CD4-positive, alpha-beta T cell treated with Interleukin-10 for 1 hour (primary cell): Measurements from ENCODE around the gene GPR132.
A peak's percentile ranks its signal among the peaks of the same experiment; 100 is the strongest.
"Not testable (repeated sequence)": the region's sequence is repeated elsewhere in the genome, so short reads cannot be mapped to it uniquely, and the experiment has no call there.

Experiments used
- DNase-seq: peaks from one replicate; pipeline ENCODE4 v3.0.0-alpha.2; 2020

Gene GPR132

DNA sequence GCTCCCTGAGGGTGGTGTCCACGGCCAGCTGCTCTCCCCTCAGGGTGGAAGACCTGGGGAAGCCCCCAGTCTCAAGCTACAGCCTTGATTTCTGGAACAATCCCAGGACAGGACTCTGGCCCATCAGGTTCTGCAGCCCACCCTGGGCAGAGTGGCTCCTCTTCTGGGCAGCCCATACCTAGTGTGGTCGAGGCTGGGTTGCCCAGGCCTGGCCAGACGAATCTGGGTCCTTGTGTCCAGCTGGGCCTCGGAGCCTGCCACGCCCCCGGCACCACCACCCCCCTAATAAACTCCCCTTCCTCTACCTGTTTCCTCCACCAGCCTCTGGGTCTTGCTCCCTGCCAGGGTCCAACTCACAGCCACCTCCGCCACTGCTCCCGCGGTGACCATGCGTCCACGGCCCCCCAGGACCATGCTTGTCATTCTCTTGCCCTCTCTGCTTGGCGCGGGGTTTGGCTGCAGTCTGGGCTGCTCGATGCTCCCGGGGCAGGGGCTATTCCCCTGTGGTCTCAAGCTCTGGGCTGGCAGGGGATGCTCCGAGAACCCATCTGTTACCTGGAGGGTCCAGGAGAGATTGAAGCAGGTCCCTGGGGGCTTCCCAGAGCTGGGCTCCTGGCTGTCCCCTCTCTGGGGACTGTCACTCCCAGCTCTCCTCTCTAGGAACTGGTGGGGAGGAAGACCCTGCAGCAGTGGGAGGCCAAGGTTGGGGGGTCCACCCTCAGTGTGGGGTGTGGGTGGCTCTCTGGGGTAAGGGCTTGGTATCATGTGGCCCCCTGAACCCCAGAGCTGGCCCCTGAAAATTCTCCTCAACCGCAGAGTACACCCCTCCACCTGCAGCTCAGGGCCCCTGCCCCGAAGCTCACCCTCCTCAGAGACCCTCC lies 8.7 kb upstream of the GPR132 start:
- DNase-seq, result no peak

DNA sequence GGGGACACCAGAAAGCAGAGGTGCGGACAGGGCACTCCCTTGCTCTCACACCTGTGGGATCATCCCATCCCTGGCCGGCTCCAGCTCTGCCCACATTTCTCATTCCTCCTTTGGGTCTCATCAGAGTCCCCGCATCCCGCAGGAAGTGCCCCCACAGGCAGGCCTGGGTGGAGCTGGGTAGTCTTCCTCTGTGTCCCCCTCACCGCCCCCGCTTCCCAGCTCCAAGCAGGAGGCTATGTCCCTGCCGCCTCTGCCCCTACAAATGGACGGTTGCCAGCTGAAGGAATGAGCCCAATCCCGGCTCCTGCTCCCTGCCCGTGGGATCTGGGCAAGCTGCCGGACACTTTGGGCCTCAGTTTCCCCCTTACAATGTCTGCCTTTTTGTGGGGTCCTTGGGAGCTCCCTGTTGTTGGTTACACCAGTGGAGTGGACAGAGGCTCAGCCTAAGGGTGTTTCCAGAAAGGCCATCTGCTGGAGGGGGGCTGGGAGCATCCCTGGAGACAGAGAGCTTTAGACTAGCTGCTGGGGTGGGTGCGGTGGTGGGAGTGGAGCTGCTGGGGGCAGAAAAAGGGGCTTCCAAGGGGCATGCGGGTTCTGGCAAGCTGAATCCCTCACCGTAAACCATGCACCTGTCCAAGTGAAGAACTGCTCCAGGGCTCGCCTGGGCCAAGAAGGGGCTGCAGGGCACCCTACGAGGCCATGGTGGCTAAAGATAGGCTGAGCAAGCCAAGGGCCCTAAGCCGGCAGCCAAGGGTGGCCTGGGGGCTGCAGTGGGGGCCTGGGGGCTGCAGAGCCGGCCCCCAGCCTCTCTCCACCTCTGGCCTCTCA lies 7.9 kb upstream of the GPR132 start:
- no peak for DNase-seq

DNA sequence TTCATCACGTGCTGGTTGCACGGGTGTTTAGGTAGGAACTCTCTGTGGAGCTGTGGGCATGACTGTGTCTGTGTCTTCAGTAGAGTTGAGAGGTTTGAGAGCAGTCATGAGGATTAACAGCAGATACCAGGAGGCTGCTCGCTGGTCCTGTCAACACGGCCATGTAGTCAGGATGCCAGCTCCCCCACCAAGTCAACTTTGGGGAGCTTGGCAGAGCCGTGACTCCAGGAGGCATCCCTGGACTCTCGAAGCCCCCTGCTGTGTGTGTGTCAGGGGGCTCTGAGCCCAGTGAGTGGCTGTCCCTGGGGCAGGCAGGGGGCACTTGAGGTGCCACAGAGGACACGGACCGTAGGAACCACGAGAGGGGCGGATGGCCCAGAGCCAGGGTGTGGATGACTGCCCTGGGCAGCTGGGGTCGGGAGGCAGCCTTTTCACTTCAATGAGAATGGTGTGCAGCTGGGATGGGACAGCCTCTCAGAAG lies 7.2 kb upstream of the GPR132 start:
- DNase-seq, result no peak

DNA sequence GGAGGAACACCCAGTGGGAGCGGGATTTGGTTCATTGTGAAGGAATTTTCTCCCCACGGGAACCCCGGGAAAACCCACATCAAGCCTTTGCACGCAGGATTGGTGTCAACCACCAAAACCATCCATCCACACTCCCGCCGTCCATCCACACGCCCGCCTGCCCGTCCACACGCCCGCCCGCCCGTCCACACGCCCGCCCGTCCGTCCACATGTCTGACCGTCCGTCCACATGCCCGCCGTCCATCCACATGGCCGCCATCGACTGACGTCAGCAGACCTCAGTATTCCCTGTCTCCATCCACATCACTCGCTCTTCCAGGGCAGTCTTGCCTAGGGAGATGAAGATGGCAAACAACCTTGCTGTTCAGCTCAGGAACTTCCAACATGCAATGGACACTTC lies 6.7 kb upstream of the GPR132 start:
- no peak for DNase-seq

DNA sequence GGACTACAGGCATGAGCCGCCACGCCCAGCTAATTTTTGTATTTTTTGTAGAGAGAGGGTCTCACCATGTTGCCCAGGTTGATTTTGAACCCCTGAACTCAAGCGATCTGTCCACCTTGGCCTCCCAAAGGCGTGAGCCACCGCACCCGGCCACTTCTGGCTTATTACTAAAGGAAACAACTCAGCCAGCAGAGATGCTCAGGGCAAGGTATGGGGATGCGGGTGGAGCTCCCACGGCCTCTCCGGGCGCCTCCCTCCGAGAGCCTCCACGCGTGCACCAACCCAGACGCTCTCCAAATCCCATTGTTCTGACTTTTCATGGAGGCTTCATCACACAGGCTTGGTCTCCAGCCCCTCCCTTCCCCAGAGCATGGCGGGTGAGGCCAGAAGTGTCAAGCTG lies 6.1 kb upstream of the GPR132 start:
- no peak for DNase-seq

DNA sequence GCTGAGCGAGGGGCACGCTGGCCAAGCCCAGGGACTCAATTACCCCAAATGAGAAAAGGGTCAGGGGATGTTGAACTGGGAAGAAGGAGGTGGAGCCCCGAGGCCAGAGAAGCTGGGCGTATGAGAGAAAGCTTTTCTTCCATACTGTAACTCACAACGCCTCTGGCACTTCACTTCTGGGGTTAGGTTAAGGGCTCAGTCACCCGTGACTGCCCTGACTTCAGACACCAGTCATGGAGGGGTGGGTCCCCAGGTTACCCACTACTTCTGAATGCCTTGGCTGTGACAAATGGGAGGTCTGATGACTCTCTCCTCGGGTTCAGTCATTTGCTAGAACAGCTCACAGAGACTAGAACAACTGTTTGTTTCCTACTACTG lies 5.5 kb upstream of the GPR132 start:
- DNase-seq, result no peak

DNA sequence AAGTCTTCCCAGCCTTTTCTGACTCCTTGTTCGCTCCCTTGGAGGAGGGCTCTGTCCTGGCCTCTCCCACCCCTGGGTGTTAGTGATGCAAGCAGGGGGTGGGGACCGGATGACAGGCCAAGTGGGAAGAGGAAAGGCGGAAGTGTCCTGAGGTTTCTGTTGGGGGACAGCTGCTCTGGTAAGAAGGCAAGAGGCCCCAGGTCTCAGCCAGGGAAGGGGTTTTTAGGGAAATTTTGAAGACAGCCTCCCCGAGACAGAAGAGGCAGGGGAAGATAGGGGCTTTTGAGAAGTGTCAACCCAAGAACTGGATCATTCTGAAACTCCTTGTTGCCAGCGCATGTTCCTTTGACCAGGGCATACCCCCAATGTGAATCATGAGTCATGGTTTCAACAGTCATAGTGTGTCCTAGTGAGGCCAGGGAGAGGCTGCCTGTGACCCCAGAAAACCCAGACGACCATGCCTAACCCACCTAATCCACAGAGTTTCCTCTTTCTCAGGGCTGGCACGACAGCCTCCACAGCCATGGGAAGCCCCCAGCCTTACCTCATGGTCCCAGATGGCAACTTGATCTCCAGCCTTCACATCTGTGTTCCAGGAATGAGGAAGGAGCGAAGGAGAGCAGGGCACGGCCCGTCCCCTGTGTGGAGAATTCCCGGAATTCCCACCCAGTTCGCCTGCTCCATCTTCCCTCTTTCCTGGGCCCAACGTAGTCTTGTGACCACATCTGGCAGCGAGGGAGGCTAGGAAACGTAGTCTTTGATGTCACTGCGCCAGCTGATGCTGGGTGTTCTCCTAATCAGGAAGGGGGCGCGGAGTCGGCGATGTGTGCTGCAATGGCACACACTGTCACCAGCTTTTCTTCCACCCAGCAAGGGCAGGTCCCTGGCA lies 4.9 kb upstream of the GPR132 start:
- peak; percentile 46 for DNase-seq

DNA sequence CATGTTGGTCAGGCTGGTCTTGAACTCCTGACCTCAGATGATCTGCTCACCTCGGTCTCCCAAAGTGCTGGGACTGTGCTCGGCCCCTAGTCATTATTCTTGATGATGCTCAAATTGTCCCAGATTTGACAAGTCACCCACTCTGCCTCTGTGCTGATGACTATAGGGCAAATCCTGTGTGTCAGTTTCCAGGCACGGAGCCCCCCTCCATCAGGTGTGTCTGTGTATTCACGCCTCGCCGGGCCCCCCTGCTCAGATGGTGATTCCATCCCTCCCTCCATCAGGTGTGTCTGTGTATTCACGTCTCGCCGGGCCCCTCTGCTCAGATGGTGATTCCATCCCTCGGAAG lies 4.3 kb upstream of the GPR132 start:
- DNase-seq, result no peak

DNA sequence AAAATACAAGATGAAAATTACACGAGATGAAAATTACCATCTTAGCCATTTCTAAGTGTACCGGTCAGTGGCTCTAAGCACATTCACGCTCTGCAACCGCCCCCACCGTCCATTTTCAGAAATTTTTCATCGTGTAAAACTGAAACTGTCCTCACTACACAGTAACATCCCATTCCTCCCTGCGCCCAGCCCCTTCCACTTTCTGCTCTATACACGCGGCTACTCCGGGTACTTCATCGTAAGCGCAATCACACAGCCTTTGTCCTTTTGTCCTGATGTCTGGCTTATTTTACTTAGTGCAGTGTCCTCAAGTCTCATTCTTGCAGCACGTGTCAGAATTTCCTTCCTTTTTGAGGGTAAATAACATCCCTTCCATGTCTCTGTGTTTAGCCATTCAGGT lies 3.6 kb upstream of the GPR132 start:
- DNase-seq, result no peak

DNA sequence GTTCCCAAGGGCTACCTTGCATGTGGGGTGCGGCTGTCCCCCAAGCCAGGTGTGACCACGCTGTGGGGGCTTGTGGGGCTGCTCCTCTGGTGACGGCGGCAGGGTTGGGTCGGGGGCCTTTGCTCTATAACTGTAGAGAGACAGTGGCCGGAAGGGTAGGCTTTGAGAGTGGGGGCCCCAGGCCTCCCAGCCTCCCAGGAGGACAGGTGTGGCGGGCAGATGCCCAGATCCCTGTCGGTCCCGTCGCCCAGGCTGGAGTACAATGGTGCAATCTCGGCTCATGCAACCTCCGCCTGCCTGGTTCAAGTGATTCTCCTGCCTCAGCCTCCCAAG lies 2.7 kb upstream of the GPR132 start:
- no peak for DNase-seq

DNA sequence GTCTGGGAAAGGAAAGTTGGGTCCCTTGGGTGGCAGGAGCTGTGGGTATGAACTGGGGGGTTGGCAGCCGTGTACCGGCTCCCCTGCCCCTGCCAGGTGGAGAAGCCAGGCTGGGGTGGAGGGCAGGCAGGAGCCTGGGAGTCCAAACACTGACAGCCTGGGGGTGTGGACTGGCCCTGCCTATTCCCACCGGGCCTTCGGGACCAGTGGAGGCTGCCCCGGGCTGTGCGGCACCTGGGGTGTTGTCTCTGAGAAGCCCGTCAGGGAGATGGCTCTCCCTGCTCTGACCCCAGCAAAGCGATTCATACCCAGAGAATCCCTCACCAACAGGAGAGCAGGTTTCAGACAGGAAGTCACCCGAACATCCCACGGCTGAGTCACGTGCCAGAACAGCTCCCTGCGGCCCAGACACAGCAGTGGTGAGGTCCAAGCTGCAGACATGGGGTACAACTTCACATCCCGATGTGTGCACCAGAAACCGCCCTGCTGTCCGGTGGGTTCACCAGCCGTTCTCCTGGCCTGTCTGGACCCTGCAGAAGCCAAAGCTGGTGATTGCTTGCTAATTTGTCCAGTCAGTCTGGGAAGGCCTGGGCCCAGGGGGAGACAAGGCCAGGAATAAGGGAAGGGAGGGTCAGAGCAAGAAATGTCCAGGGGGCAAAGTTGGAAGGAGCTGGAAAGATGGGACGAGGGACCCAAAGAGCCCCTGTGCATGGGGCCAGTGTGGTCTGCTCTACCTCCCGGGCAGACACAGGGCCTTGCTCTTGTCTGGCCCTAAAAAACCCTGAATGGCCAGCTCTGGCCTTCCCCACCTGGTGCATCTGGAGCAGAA lies 2.1 kb upstream of the GPR132 start:
- peak; percentile 60 for DNase-seq

DNA sequence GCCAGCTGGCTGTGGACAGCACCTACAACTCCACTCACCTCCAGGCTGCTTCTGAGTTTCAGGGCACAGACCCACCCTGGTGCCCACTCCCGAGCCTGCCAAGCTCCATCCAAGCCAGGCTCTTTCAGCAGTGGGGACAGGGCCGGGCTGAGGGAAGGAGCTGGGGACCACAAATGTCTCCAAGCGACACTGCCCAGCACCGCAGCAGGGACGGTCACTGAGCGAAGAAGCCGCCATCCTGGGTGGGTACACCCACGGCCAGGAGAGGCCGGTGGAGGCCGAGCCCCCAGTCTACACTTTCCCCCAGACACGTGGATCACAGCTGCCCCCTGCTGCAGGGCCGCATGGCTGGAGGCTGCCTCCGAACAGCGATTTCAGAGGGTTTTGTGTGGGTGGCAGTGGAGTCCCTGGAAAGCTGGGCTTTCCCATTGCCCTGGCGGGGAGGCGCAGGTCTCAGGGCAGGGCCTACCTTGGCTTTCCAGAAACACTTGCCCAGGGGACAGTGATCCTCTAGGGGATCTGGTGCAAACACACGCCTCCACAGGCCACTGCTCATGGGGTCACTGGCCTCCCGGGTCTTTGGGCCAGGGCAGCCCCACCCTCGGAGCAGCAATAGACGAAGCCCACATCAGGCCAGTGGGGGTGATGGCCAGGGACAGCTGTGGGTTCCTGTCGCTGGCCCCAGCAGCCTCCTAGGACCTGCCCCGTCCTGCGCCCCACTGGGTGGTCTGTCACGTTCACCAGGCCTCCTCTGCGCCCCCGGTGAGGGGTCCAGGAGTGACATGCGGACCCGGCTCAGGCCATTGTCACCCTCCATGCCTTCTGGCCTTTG lies 1.2 kb upstream of the GPR132 start:
- no peak for DNase-seq

DNA sequence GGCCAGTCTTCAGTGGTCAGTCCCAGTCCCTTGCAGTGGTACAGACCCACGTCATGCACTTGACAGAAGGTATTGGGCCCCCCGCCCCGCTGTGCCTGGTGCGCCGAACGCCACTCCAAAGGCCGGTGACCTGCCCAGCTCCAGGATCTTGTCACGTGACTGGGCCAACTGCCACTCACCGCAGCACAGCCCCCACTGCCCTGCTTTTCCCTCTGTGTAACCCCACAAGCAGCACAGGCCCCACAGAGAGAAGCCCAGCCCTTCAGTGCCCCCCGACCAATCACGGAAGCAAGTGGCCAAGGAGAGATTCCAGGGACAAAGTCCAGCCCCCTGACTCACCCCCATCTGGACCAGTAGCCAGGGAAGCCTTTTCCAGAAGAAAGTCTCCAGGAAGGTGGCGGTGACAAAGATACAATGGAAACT lies 498 bp downstream of the GPR132 start:
- peak; percentile 66 for DNase-seq

DNA sequence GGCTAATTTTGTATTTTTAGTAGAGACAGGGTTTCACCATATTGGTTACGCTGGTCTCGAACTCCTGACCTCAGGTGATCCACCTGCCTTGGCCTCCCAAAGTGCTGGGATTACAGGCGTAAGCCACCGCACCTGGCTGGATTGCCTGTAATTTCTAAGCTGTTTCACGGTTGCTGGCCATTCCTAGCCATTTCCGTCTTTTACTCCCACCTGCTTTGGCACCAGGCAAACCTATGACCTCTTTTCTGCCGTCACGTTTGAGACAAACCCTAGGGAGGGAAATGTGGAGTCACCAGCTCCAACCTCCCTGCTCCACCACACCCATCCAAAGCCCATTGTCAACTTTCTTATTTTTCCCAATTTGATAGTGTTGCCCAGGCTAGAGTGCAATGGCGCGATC lies 1.2 kb downstream of the GPR132 start:
- DNase-seq, result no peak

DNA sequence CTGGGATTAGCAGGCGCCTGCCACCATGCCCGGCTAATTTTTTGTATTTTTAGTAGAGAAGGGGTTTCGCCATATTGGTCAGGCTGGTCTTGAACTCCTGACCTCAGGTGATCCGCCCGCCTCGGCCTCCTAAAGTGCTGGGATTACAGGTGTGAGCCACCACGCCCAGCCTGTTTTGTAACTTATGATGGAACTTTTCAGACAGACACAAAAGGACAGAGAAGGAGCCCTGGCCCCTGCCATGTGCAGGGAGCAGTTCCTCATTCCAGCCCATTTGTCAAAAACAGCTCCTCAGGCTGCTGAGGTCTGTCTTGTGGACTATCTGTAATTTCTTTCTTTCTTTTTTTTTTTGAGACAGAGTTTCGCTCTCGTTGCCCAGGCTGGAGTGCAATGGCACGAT lies 1.7 kb downstream of the GPR132 start:
- not testable (repeated sequence) for DNase-seq

DNA sequence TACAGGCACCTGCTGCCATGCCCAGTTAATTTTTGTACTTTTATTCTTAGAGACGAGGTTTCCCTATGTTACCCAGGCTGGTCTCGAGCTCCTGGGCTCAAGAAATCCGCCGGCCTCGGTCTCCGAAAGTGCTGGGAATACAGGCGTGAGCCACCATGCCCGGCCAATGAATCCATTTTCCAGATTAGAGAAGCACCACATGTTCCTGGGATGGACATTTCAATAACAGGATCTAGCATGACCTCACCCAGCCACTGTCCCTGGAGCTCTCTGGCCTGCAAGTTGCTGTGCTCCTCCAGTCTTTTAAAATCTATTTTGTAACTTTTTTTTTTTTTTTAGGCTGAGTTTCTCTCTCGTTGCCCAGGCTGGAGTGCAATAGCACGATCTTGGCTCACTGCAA lies 2.2 kb downstream of the GPR132 start:
- DNase-seq, result no peak

DNA sequence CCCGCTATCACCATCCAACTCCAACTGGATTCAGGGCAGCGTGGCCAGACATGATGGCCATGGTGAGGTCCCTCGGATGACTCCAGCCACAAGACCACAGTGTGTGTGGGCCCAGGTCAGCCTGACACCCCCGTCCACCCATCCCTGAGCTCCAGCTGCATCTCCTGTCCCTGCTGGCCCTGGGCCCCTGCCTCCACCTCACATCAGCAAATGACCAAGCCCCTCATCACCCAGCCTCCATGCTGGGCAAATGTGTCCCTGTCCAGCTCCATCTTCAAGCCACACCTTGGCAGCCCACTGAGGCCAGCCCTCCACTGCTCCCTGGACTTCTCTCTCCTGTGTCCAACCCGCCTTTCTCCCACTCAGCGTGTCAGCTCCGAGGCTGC lies 3.2 kb downstream of the GPR132 start:
- no peak for DNase-seq

DNA sequence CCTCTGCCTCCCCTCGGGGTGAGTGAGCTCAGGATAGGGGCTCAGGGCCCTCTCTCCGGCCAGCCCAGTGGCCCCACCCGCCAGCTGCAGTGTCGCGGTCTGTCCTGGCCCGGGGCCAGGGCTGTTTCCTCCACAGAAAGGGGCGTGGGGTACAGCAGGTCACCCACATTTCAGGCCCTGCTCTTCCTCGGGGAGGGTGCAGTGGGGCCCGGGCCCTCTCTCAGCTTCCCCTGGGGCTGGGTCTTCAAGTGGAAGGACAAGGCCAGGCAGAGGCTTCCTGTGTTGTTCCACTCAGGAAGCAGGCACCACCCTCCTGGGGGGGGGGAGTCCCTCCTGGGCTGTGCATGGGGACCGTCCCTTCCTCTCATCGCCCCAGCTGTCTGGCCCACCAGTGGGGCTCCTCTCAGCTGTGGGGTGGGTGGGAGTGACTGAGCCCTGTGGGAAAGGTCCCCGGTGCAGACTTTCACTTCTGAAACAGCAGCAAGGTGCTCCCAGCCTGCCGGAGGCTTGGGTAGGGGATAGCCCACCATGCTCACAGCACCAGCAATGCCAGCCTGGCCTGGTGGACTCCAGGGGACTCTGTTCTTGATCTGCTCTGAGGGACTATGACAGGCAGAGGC lies 3.7 kb downstream of the GPR132 start:
- DNase-seq, result peak; percentile 59

DNA sequence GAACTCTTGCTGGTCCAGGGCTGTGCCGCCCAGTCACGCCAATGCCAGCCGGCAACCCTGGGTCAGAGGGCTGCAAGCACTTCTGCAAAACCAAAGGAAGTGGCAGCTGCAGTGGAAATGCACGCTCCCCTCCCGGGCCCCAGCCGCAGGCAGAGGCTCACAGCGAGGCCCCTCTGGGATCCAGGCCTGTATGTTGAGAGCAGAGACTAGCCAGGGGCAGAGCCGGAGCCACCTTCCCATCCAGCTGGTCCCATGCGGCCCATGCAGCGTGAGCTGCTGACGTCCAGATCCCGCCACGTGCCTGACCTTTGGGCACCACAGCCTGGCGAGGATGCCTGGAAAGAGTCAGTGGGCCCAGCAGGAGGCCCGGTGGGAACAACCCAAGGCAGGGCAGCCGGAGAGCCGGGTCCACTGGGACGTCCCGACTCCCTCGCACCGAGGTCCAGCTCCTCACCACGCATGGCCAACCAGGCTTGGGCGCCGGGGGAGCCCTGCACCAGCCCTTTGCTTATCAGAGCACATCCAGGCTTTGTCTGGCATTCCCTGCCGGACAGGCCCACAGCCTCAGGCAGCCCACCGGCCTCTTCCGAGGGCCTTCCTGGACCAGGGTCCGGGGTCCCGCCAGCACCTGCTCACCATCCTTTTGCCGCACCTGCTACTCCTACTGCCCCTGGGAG lies 4.3 kb downstream of the GPR132 start:
- DNase-seq, result peak; percentile 46

DNA sequence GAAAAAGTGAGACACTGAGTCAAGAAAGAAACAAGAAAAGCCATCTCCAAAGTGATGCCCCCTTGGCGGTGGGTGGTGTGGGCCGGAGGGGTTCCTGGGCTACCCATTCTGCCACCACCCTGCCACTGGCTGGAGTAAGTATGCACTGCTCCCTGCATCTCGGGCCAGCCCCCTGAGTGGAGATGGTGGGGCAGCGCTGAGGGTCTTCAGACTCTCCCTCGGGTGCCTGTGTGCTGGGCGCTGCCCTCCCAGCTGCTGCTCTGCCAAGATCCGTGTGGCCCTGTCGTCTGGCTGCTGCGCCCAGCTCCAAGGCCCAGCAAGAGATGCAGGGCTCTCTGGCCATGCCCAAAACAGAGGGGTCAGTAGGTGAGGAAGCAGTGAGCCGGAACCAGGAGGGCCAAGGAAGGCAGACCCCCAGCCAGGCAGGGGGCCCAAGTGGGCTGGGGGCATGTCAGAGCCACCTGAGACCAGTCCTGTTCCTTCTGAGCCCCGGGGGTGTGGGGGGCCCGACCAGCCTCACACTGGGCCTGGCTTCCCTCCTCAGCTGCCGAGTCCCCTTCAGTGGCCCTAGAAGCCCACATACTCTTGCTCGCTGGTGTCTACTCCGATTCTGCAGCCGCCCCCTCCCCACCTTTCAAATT lies 5.2 kb downstream of the GPR132 start:
- DNase-seq, result no peak
